Hypothalamus (tissue), 51 donors: ENCODE data around the gene SND1.
"Not testable (repeated sequence)": the region's sequence is repeated elsewhere in the genome, so short reads cannot be mapped to it uniquely, and the experiment has no call there.

Experiments
- DNase-seq, 51 donors: peaks; one replicate each; lab custom pipeline; 2025; lab: John Stamatoyannopoulos, UW

The SND1 gene

DNA sequence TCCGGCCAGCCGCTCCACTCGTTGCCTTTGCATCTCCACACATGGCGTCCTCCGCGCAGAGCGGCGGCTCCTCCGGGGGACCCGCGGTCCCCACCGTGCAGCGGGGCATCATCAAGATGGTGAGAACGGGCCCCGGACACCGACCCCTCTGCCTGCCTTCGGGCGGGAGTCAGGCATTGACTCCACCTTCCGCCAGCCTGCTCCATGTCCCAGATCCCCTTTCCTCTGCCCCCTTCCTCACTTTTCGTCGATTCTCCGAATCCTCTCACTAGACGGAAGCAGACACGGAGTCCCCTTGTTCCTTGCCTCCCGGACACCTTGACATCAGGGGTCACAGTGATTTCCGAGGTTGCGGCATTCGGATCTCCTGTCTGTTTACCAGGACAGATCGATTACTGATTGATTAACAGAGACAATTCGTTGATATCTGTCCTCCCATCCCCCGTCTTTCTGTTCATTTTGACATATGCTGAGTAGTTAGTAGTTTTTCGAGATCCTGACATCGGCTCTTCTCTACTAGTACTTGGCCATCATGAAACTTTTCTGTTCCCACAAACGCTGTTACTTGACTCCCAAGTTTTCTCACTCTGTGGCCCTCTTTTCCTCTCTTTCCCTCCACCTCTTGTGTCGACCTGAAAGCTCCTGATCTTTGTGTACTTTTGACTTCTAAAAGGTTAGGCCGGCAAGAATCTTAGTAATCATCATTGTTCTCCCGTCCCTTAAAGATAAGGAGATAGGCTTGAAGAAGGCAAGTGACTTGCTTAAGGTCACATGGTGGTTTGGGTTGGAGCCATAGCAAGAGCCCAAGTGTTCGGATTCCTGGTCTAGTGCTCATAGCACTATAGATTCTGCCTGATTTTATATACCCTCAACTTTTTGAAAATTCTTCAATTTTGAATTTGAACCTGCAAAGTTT is 597 bp downstream of the SND1 start:
- no peak for DNase-seq

DNA sequence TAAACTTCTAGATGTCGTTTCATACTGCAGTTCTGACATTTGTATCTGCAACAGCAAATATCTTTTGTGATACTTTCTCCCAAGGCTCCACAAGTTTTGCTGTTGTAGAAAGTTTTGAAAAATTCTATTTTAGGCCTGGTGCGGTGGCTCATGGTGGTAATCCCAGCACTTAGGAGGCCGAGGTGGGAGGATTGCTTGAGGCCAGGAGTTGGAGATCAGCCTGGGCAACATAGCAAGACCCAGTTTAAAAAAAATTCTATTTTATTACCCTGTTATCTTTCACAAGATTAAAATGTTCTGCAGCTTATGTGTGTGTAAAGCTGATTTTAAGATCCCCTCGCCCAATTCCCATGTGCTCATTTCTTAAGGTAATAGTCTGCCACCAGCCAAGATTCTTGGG is 1.4 kb downstream of the SND1 start:
- no peak for DNase-seq

DNA sequence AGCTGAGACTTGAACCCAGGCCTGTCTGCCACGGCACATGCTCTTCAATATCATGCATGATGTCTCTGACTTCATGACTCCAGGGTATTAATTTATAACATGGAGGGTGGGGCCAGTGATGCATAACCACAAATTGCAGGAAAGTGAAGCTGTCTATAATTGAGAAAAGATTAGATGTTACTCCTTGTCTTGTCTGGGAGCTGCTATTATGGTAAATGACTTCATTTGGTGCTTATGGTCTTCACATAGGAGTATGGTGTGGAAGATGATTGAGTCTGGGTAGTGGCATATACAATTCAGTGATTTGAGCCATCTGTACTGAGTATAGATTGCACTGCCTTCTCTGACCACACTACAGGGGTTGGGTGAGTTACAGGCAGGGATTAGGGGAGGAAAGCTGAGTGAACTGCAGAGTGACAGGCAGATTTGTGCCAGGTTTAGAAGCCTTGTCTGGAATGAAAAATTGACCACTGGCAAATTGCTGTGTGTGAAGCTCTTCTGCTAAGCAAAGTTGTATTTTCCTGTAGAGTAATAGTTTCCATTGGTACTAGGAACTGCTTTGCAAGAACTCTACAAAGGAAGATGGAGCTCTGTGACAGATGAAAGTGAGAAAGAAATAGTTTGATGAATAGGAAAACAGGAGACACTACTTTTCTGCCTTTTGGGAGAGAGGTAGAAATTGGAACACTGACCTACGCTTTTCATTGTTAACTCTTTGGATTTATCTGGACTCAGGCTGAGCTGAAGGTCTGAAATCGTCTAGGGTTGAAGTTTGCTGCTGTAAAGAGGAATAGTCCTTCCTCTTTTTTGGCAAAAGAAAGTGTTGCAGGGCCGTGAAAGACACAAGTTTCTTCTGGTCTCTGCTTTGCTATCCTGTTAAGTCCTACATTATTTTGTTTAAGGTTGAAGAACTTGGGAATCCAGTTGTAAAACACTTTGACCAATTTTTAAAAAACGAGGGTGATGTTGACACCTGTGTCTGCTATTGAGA is 2.7 kb downstream of the SND1 start:
- peak in 1 of 51 donors; percentile 14 for DNase-seq

DNA sequence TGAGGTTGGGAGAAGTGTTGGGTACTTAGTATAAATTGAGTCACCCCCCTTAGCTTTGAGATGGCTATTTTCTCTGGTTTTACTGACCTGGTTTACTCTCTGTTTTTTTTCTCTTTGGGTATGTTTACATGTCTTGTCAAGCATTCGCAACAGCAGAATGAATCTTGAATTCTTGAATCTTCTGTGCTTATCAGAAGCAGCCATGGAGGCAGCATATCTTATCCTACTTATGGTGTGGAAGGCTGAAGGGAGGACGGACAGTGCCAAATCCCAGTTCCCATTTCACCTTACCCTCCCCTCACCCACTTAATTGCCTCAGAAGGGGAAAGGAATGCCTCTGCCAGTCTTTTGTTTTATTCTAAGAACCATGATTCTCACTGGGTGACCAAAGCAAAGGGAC is 3.7 kb downstream of the SND1 start:
- no peak for DNase-seq

DNA sequence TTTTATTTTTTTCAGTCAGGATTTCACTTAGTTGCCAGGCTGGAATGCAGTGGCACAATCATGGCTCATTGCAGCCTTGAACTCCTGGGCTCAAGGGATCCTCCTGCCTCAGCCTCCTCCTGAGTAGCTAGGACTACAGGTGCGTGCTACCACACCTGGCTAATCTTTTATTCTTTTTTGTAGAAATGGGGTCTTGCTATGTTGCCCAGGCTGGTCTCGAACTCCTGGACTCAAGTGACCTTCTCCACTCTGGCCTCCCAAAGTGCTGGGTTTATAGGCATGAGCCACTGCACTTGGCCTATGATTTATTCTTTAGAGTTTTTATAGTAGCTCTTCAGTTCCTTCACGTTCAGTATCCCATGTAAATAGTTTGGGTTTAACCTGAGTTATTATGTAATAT is 5.5 kb downstream of the SND1 start:
- DNase-seq, result no peak

DNA sequence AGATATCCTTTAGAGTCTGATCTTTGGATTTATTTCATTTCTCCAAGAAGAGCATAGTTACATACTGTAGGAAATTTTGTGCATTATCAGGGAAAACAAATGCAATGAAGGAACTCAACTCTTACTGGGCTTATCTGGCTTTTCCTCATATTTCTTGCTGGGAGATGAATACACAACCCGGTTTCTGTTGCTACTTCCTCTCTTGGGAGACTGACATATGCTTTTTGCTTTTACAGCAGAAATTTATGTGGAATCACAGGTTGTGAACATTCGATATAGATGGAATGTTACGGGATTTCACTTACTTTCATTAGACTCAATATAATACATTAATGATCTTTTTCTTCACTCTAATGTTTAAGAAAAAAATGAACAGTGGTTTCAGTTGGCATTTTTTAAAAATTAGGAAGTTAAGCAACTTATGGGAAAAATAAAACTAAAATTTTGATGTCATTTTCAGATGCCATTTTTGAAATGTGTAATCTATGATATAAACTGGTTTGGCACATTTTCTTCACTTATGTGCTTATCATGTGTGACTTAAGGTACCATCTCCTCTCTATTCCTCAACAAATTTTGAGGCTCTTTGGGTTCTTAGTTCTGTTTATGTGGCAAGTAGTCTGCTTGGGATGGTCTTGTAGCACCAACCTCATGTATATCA is 7.1 kb downstream of the SND1 start:
- no peak for DNase-seq

DNA sequence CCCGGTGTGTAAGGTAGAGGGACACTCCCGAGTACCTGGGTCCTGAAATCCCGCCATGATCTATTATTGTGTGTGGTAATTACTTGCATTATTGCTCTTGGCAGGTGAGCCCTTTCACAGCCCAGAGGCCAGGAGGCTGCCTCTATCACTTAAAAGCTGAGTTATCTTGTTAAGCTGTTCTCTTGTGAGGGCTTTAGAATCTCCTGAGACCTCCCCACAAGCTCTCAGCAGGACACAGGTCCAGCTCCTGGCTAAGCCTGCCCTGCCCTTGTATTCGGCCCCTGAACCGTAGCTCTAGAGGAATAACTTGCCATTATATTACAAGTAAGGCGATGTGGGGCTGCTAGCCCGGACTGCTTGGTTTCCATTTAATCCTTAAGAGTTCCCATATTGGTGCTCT is 13.9 kb downstream of the SND1 start:
- DNase-seq, result no peak

DNA sequence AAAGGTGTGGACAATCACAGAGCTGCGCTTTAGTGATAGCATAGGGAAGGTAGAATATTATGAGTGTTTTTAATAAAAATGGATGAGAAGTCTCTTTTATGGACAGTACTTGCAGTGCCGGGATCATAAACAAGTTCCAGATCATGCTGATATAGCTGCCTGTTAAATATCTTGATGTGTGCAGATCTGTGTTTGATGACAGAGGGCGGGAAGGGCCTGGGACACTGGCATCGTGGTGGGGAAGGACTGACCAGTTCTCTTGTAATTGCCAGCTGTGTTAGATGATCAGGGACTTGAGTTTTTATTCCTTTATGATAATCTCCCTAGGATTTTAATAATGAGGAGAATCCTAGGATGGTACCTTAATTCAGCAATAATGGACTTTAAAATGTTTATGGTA is 14.6 kb downstream of the SND1 start:
- no peak for DNase-seq

DNA sequence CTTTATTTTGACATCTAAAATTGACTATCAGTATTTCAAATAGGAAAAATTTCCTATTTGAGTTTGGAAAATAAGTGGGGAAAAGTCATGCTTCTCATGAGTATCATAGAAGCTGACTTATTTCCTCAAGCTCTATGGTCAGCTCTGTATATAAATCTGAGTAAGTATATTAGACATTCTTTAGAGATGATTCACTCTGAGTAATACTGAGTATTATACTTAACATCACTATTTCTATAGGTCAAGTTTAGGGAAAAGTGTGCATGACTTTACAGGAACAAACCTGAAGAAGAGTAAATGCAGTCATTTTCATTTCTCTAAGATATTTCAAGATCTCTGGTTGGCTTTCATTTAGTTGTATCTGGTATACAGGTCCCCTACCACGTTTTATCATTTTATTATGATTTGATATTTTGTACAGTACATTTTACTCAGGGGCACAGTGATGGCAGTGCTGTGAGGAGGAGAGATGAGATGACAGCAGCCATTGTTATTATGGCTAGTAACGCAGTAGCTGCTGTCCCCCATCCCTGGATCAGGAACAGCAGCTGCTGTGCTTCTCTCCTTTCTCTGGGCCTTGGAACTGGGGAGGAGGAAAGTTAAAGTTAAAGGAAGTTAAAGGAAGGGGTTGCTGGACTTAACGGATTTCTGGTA is 15.2 kb downstream of the SND1 start:
- DNase-seq, result no peak

DNA sequence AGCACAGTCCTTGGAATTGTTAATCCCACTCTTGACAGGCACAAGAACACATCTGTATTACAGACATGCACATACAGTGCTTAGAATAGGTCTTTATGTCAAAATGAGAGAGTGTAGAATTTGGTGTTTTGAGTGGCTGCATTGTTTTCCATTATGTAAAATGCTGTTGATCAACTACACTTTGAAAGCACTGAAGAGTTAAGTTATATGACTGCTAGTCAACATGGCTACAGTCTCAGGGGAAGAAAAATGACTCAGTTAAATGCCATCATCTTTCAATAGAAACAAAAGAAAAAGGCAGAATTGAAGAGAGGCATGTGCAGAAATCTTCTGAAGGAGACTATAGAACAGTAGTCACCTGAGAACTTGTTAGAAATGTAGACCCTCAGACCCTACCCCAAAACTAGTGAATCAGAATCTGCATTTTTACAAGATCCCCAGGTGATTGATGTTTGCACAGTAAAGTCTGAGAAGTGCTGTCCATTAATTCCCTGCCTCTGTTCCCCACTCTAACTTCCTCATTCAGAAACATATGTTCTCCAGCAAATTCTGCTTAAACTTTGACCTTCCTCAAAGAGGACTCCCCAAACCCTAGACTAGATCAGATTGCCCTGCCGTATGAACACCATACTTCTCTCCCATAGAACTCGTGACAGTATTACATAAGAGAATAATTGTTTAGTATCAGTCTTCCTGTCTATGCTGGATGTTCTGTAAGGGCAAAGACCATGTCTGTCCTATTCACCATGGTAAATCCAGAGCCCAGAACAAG is 16.0 kb downstream of the SND1 start:
- DNase-seq, result no peak

DNA sequence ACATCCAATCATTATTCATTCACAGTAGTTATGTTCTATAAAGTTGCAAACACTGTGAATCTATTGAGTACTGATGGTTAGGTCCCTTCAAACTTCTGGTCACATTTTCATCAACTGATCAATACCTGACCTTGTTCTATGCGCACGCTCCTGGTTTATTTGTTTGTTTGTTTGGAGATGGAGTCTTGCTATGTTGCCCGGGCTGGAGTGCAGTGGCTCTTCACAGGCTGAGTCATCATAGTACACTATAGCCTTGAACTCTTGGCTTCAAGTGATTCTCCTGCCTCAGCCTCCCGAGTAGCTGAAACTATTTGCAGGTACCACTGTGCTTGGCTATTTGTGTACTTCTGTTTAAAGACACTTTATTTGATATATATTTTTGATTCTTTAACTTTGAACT is 19.3 kb downstream of the SND1 start:
- DNase-seq, result no peak

DNA sequence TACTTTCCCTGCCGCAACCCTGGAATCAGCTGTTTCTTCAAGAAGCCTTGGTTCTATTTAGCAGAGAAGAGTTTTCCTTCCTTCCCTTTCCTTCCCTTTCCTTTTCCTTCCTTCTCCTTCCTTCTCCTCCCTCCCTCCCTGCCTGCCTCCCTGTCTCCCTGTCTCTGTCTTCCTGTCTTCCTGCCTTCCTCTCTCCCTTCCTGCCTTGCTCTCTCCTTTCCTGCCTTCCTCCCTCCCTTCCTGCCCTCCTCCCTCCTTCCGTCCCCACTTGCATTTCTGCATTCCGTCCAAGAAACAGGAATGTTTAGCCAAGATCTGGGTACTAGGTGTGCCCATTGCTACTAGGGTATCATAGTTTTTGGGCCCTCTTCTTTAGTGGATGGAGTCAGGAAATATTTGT is 21.9 kb downstream of the SND1 start:
- no peak for DNase-seq

DNA sequence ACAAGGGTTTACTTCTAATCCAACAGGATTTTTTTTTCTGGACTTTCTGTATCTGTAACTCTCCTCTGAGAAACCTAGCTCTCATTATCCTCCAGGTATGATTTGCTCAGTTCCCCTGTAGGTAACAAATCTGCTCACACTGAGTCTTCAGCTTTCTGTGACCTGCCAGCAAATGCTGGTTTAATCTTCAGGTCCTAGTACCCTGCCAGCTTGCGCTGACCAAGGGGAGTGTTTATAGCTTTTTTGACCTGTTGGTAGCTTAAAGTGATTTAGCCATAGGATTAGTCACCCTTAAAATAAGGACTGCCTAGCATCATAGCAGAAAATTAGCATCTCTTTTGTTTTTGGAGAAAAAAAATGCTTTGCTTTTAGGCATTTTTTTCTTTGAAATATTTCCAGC is 22.4 kb downstream of the SND1 start:
- DNase-seq, result no peak

DNA sequence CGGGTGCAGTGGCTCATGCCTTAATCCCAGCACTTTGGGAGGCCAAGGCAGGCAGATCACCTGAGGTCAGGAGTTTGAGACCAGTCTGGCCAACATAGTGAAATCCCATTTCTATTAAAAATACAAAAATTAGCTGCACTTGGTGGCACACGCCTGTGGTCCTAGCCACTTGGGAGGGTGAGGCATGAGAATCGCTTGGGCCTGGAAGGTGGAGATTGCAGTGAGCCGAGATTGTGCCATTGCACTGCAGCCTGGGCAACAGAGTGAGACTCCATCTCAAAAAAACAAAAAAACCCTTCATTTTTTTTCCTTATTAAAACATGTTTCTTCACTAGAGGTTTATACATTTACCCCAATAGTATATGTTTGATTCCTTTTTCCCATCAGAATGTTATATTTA is 22.9 kb downstream of the SND1 start:
- DNase-seq, result not testable (repeated sequence)

DNA sequence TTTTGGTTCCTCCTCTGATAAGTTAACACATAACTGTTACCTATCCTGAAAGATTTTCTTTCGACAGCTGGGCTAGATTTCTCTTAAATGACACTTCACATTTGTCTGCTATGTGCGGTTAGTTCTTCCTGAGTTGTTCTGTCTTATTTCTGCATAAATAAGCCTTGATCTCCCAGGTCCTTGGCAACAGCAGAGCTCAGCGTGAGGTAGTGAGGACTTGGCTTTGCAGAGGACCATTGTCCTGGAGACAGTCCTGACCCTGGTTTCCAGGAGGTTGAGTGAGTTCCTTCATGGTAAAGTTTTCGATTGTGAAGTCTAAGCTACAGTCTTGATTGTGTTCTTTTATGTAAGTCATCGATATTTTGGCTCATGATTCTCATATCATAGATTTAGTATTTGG is 23.7 kb downstream of the SND1 start:
- DNase-seq, result peak in 1 of 51 donors; percentile 2

DNA sequence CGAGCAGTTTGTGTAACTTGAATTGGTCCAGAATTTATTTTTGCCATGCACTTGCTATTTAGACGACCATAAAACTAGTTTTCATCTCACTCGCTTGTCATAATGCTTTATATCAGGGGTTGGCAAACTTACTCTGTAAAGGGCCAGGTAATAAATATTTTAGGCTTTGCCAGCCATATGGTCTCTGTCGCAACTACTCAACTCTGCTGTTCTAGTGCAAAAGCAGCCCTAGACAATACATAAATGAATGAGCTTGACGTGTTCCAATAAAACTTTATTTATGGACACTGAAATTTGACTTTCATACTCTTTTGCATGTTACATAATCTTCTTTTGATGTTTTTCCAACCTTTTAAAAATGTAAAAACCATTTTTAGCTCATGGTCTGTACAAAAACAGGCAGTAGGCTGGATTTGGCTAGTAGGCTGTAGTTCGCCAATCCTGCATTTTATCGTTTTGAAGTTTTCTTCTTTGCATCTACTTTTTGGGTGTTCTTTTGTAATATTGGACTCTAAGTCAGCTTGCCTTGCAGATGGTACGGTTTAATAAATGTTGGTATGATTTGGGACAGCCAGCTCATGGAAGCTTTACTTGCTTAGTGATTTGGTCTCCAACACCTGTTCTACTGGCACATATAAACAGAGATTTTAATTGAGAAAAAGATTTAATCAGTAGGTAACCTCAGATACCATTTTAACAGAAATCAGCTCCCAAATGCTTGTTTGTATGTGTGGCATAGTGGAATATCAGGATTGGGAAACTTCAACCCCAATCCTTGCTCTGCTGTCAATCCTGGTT is 25.6 kb downstream of the SND1 start:
- DNase-seq, result no peak

DNA sequence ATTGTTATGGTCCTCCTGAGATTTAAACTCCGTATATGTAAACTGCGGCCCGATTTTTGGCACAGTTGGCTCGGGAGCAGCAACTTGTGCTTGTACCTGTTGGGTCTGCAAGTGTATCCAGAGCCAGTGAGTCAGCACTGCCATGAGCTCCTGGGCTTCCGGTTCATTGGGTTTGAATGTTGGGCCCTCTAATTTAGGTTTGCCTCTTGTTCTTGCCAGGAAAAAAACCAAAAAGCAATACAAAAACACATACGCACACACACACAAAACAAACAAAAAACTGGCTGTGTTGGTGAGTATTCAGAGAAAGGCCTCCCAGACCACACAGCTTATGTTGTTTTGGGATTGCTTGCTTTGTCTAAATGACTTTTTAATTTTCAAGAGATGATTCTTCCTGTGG is 26.3 kb downstream of the SND1 start:
- DNase-seq, result peak in 26 of 51 donors; percentile 1 to 59 (median 24)

DNA sequence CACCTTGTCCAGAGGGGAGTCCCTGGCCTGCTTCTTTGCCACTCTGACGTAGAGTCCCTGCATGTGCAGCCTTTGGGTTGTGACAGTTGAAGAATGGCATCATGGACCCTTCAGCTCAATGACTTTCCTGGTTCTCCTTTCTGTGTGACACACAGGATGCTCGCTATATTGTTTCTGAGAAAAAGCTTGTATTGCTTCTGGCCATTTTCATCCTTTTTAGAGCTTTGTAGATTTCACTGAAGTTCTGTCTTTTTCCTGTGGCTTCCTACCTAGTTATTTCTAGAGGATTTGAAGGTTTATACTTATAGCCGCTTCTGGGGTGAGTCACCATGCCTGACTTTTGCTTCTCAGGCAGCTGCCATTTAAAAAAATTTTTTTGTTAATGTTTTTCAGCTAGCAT is 27.0 kb downstream of the SND1 start:
- no peak for DNase-seq

DNA sequence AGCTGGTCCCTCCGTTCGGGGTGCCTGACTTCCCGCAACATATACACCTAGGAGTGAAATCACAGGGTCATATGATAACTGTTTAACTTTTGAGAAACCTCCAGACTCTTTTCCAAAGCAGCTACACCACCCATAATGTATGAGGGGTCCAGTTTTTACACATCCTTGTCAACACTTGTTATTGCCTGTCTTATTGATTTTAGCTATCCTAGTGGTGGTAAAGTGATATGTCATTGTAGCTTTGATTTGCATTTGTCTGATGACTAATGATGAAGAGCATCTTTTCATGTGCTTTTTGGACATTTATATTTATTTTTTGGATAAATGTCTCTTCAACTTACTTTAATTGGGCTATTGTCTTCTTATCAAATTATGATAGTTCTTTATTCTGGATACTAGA is 29.0 kb downstream of the SND1 start:
- no peak for DNase-seq
